KMS-11 (cell line): ENCODE data around the gene DLGAP1.

Source experiments
- H2AFZ ChIP-seq: fragments of 200-600 bp; sonication (generic); 2 replicates; pipeline ENCODE4 v1.6.1; 2016; ENCODE audit warnings: antibody characterized with exemption, mixed run types, low read depth
- H3K27ac ChIP-seq: fragments of 200-600 bp; sonication (generic); 2 replicates; pipeline ENCODE4 v1.6.1; 2016; ENCODE audit warnings: mild to moderate bottlenecking, mixed run types
- H3K27me3 ChIP-seq: fragments of 200-600 bp; sonication (generic); 2 replicates; pipeline ENCODE4 v1.6.1; 2017; ENCODE audit warnings: mild to moderate bottlenecking, low read depth, mixed run types, moderate library complexity; ENCODE audit not compliant: insufficient read depth
- H3K36me3 ChIP-seq: fragments of 200-600 bp; sonication (generic); 2 replicates; pipeline ENCODE4 v1.6.1; 2017; ENCODE audit warnings: mild to moderate bottlenecking, mixed run types; ENCODE audit not compliant: insufficient read depth
- H3K4me1 ChIP-seq: fragments of 200-600 bp; sonication (generic); 2 replicates; pipeline ENCODE4 v1.6.1; 2016; ENCODE audit warnings: mild to moderate bottlenecking, low read depth, mixed run types; ENCODE audit not compliant: poor library complexity, severe bottlenecking
- H3K4me2 ChIP-seq: fragments of 200-600 bp; sonication (generic); 2 replicates; pipeline ENCODE4 v1.7.0; 2016; ENCODE audit warnings: mild to moderate bottlenecking, mixed run types
- H3K4me3 ChIP-seq: fragments of 200-600 bp; sonication (generic); IDR thresholded peaks from 2 replicates; pipeline ENCODE4 v1.6.1; 2017; ENCODE audit warnings: low read depth, low read length, mixed read lengths; ENCODE audit not compliant: insufficient read depth
- H3K79me2 ChIP-seq: fragments of 200-600 bp; sonication (generic); 2 replicates; pipeline ENCODE4 v1.6.1; 2016; ENCODE audit warnings: low read depth, mixed run types; ENCODE audit not compliant: insufficient read depth
- H3K9ac ChIP-seq: fragments of 200-600 bp; sonication (generic); 2 replicates; pipeline ENCODE4 v1.6.1; 2016; ENCODE audit warnings: mild to moderate bottlenecking, mixed run types
- H4K20me1 ChIP-seq: fragments of 200-600 bp; sonication (generic); 2 replicates; pipeline ENCODE4 v1.6.1; 2016; ENCODE audit warnings: mild to moderate bottlenecking, mixed run types; ENCODE audit not compliant: insufficient read depth
- TF ChIP-seq, protein P1 (sequence below): fragments of 200-600 bp; sonication (generic); conservative IDR thresholded peaks from 2 replicates; pipeline ENCODE4 v1.6.1; 2017; ENCODE audit warnings: low read depth, mild to moderate bottlenecking, antibody characterized with exemption, low read length, moderate library complexity, mixed read lengths

The DLGAP1 gene

DNA sequence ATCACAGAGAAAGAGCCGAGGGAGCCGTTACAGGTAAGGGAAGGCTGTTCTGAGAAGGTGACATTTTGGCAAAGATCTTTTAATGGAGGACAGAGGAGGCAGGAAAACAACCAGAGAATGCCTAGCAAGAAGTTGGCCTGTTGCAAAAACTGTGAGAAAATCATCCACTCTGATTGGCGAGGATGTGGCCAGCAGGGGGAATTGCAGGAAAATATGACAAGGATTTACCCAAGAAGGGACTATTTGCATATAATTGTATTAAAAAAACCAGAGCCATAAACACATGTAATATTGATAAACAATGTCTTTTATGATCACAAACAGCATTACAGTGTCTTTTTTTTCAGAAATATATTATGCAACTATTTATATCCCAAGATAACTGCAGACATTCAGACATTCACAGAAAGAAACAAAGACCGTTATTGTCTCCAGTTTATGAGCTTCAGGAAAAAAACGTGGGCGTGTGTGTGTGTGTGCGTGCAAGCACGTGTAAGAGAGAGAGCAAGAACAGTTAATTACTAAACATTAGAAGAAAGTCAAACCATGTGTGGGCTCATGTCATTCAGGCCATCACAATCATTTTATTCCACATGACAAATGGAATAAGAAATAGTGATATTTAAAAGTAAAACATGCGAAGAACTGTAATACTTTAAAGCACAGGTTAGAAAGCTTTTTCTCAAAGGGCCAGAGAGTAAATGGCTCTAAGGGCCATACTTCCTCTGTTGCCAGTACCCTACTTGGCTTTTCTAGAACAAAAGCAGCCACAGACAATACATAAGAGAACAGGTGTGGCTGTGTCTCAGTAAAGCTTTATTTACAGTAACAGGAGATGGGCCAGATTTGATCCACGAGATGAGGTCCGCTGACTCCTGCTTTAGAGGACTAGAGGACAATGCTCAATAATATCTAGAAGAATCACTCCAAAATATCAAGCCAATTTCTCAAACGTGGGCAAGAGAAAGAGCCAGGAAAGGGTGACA is 324.1 kb downstream of the DLGAP1 start:
- H3K27me3 ChIP-seq: no peaks in the 10 kb centered on the region
- no peaks in the 10 kb centered on the region for H4K20me1 ChIP-seq
- H3K79me2 ChIP-seq: no peaks in the 10 kb centered on the region
- no peak overlapping the region for H3K27ac ChIP-seq
- TF ChIP-seq, protein P1, sequence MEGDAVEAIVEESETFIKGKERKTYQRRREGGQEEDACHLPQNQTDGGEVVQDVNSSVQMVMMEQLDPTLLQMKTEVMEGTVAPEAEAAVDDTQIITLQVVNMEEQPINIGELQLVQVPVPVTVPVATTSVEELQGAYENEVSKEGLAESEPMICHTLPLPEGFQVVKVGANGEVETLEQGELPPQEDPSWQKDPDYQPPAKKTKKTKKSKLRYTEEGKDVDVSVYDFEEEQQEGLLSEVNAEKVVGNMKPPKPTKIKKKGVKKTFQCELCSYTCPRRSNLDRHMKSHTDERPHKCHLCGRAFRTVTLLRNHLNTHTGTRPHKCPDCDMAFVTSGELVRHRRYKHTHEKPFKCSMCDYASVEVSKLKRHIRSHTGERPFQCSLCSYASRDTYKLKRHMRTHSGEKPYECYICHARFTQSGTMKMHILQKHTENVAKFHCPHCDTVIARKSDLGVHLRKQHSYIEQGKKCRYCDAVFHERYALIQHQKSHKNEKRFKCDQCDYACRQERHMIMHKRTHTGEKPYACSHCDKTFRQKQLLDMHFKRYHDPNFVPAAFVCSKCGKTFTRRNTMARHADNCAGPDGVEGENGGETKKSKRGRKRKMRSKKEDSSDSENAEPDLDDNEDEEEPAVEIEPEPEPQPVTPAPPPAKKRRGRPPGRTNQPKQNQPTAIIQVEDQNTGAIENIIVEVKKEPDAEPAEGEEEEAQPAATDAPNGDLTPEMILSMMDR: no peak
- H3K4me2 ChIP-seq: no peak overlapping the region
- peaks cover 11% of the 10 kb centered on the region for H3K4me1 ChIP-seq
- no peak overlapping the region for H3K4me3 ChIP-seq
- no peak overlapping the region for H2AFZ ChIP-seq
- H3K36me3 ChIP-seq: no peaks in the 10 kb centered on the region
- H3K9ac ChIP-seq: no peak overlapping the region

DNA sequence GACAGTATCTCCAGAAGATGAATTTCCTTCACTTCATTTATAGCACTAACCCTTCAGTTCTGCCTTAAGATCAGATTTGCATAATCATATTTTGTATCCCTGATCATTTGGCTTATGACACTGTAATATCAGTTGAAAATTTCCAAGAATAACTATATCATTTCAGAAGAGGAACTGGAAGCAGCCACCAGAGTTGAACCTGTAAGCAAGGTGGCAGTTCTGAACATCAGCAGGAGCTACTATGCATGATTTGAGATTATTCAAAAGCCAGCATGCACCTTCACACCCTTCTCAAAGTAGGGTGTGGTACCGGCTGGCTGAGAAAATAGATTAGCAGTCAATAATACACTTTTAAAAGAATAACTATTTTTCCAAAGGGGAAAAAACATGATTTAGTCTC is 328.2 kb downstream of the DLGAP1 start:
- no peak overlapping the region for H2AFZ ChIP-seq
- H3K4me3 ChIP-seq: no peak overlapping the region
- H3K4me1 ChIP-seq: peaks cover 29% of the 10 kb centered on the region
- H4K20me1 ChIP-seq: no peaks in the 10 kb centered on the region
- no peaks in the 10 kb centered on the region for H3K79me2 ChIP-seq
- no peaks in the 10 kb centered on the region for H3K36me3 ChIP-seq
- no peak overlapping the region for H3K27ac ChIP-seq
- no peaks in the 10 kb centered on the region for H3K27me3 ChIP-seq
- no peak overlapping the region for H3K4me2 ChIP-seq
- no peak overlapping the region for H3K9ac ChIP-seq
- TF ChIP-seq, protein P1: no peak

DNA sequence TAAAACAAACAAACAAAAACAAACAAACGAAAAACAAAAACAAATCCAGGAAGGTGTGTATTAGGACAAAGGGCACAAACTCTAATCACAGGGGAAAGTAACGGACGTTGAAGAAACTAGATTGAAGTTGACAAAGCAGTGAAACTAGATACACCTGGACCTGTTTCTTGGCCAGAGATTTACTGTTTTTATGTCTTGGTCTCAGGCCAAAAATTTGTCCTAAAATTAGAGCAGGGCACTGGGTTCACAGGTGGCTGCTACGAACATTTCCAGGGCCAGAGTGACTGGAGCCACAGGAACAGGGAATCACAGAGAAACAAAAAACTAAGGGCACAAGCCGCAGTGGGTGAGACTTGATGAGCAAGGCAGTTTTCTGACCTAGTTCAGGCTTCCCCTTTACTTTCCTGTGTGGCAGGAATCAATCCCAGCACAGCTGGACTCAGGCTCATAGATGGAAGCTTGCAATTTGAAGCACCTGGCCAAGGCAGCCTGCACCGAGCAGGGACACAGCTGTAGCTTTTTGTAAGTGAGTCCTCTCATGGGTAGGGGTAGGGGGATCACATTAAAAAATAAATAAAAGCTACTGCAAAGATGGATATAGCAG is 329.4 kb downstream of the DLGAP1 start:
- no peak overlapping the region for H3K4me3 ChIP-seq
- no peak overlapping the region; the same call in 1 of the 2 replicates for H3K27ac ChIP-seq
- H3K36me3 ChIP-seq: no peaks in the 10 kb centered on the region
- H4K20me1 ChIP-seq: no peaks in the 10 kb centered on the region
- no peaks in the 10 kb centered on the region for H3K27me3 ChIP-seq
- H3K4me1 ChIP-seq: peaks cover 29% of the 10 kb centered on the region
- TF ChIP-seq, protein P1: no peak
- no peaks in the 10 kb centered on the region for H3K79me2 ChIP-seq
- H2AFZ ChIP-seq: no peak overlapping the region
- peak overlapping the region; percentile 33; the same call in 1 of the 2 replicates for H3K4me2 ChIP-seq
- H3K9ac ChIP-seq: no peak overlapping the region

DNA sequence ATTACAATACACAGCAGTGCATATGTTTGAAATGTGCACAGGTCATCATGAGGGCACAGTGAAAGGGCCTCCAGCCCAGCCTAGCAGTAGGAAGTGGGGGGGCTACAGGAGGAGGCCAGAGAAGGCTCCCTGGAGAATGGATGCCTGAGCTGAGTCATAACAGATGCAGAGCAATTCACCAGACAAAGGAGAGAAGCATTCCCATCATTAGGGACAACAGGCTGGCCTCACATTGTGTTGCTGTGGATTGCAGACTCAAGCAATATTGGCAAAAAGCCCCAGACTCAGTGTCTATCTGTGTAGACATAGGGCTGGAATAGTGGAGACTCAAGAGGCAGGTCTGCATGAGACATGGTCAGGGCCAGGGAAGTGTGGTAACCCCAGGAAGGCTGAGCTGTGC is 329.9 kb downstream of the DLGAP1 start:
- Histone ChIP-seq H2AFZ (no peak overlapping the region), H3K4me3 (no peak overlapping the region), H3K27ac (no peak overlapping the region; the same call in 1 of the 2 replicates), H3K79me2 (no peaks in the 10 kb centered on the region), H3K4me1 (peaks cover 29% of the 10 kb centered on the region), H3K9ac (no peak overlapping the region), H3K27me3 (no peaks in the 10 kb centered on the region), H3K4me2 (peak overlapping the region; percentile 33; the same call in 1 of the 2 replicates), H3K36me3 (no peaks in the 10 kb centered on the region), H4K20me1 (no peaks in the 10 kb centered on the region)
- TF ChIP-seq, protein P1: no peak
